ENCODE measurements around the gene HIBADH.

- TF ChIP-seq, protein P1, sequence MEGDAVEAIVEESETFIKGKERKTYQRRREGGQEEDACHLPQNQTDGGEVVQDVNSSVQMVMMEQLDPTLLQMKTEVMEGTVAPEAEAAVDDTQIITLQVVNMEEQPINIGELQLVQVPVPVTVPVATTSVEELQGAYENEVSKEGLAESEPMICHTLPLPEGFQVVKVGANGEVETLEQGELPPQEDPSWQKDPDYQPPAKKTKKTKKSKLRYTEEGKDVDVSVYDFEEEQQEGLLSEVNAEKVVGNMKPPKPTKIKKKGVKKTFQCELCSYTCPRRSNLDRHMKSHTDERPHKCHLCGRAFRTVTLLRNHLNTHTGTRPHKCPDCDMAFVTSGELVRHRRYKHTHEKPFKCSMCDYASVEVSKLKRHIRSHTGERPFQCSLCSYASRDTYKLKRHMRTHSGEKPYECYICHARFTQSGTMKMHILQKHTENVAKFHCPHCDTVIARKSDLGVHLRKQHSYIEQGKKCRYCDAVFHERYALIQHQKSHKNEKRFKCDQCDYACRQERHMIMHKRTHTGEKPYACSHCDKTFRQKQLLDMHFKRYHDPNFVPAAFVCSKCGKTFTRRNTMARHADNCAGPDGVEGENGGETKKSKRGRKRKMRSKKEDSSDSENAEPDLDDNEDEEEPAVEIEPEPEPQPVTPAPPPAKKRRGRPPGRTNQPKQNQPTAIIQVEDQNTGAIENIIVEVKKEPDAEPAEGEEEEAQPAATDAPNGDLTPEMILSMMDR (IDR thresholded peaks at IDR 0.05): no peak
- TF ChIP-seq POLR2A (IDR thresholded peaks at IDR 0.05): no peak
These were observed 142.8 kb downstream of the HIBADH start for GRCh38 chr7:27519793-27520469.
